BE2C (cell line): ENCODE data around the gene SOD3.

Experiments
- DNase-seq: peaks from one replicate; pipeline ENCODE4 v3.0.0-alpha.2; 2020
- H3K27me3 ChIP-seq: fragments of 250-450 bp; sonication (Bioruptor Pico); 2 replicates; pipeline ENCODE4 v1.5.1; 2020; ENCODE audit warnings: mild to moderate bottlenecking
- H3K36me3 ChIP-seq: fragments of 250-450 bp; sonication (Bioruptor Pico); 2 replicates; pipeline ENCODE4 v1.5.1; 2020; ENCODE audit warnings: mild to moderate bottlenecking
- H3K4me1 ChIP-seq: fragments of 250-450 bp; sonication (Bioruptor Pico); 2 replicates; pipeline ENCODE4 v1.5.1; 2020
- H3K4me3 ChIP-seq: 2 replicates; pipeline ENCODE4 v1.5.1; 2011; ENCODE audit warnings: low read depth, low read length
- H3K9me3 ChIP-seq: fragments of 250-450 bp; sonication (Bioruptor Pico); 2 replicates; pipeline ENCODE4 v1.5.1; 2020
- TF ChIP-seq, protein P1 (sequence below): IDR thresholded peaks from 2 replicates; pipeline ENCODE4 v1.5.1; 2012; ENCODE audit warnings: mild to moderate bottlenecking, low read depth, low read length

The SOD3 gene

DNA sequence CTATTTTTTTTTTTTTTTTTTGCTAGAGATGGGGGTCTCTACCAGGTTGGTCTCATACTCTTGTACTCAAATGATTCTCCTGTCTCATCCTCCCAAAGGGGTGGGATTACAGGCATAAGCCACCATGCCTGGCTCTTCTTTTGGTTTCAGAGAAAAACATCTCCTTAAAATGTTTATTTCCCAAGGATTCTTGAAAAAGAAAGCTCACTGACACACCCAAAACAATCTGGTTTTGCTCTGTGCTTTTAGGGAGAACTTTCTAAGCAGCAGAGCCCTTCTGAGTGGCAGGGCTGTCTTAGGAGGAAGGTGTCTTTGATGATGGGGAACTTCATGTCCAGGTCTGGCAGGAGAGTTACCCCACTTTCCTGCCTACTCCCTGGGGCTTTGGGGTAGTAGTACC is 1.2 kb downstream of the SOD3 start:
- H3K27me3 ChIP-seq = no peaks in the 10 kb centered on the region
- no peaks in the 10 kb centered on the region for H3K36me3 ChIP-seq
- TF ChIP-seq, protein P1, sequence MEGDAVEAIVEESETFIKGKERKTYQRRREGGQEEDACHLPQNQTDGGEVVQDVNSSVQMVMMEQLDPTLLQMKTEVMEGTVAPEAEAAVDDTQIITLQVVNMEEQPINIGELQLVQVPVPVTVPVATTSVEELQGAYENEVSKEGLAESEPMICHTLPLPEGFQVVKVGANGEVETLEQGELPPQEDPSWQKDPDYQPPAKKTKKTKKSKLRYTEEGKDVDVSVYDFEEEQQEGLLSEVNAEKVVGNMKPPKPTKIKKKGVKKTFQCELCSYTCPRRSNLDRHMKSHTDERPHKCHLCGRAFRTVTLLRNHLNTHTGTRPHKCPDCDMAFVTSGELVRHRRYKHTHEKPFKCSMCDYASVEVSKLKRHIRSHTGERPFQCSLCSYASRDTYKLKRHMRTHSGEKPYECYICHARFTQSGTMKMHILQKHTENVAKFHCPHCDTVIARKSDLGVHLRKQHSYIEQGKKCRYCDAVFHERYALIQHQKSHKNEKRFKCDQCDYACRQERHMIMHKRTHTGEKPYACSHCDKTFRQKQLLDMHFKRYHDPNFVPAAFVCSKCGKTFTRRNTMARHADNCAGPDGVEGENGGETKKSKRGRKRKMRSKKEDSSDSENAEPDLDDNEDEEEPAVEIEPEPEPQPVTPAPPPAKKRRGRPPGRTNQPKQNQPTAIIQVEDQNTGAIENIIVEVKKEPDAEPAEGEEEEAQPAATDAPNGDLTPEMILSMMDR = no peak
- no peaks in the 10 kb centered on the region for H3K9me3 ChIP-seq
- H3K4me3 ChIP-seq = no peak overlapping the region
- H3K4me1 ChIP-seq = no peaks in the 10 kb centered on the region
- DNase-seq = no peak

DNA sequence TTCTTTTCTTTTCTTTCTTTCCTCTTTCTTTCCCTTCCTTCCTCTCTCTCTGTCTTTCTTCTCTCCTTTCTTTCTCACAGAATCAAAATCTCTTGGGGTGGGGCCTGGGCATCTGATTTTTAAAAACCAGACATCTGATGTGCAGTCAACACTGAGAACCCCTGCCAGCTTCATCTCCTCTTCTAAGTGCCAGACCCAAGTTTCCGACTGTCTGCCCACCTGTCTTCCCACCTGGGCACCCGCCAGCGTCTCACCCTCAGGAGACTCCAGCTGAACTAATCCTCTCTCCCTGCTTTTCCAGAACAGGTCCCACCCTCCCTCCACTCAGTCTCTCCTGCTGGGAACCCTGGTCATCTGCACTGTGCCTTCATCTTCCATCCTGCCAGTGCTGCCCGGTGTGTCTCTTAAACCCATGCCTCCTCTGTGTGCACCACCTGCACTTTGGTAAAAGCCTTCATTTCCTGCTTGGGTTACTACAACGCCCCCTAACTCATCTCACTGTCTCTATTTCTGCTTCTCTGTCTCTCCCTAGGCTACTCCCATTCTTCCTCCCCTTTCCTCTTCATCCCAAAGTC is 2.8 kb downstream of the SOD3 start:
- no peak overlapping the region for H3K4me3 ChIP-seq
- TF ChIP-seq, protein P1 = no peak
- H3K4me1 ChIP-seq = no peaks in the 10 kb centered on the region
- H3K9me3 ChIP-seq = no peaks in the 10 kb centered on the region
- no peak for DNase-seq
- H3K36me3 ChIP-seq = no peaks in the 10 kb centered on the region
- no peaks in the 10 kb centered on the region for H3K27me3 ChIP-seq

DNA sequence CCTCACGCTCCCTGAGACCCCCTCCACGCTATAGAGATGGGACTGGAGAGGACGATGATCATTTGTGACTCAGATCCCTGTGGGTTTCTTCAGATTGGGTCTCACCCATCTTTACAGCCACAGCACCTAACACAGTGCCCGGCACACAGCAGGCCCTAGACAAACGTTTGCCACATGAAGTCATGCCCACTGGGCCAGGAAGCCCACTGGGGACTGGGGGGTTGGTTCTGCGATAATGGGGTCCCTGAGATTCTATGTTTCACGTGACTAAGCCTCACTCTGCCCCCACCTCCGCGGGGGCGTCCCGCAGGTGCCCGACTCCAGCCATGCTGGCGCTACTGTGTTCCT is 3.8 kb downstream of the SOD3 start:
- H3K27me3 ChIP-seq = no peaks in the 10 kb centered on the region

DNA sequence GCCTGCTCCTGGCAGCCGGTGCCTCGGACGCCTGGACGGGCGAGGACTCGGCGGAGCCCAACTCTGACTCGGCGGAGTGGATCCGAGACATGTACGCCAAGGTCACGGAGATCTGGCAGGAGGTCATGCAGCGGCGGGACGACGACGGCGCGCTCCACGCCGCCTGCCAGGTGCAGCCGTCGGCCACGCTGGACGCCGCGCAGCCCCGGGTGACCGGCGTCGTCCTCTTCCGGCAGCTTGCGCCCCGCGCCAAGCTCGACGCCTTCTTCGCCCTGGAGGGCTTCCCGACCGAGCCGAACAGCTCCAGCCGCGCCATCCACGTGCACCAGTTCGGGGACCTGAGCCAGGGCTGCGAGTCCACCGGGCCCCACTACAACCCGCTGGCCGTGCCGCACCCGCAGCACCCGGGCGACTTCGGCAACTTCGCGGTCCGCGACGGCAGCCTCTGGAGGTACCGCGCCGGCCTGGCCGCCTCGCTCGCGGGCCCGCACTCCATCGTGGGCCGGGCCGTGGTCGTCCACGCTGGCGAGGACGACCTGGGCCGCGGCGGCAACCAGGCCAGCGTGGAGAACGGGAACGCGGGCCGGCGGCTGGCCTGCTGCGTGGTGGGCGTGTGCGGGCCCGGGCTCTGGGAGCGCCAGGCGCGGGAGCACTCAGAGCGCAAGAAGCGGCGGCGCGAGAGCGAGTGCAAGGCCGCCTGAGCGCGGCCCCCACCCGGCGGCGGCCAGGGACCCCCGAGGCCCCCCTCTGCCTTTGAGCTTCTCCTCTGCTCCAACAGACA is 4.4 kb downstream of the SOD3 start:
- Histone ChIP-seq H3K9me3 (no peaks in the 10 kb centered on the region), H3K4me1 (no peaks in the 10 kb centered on the region), H3K36me3 (no peaks in the 10 kb centered on the region), H3K27me3 (no peaks in the 10 kb centered on the region), H3K4me3 (no peak overlapping the region)
- DNase-seq = no peak
- TF ChIP-seq, protein P1 = no peak

More for the DNA sequence above, 3.8 kb downstream of the SOD3 start:
- Histone ChIP-seq H3K4me3 (no peak overlapping the region), H3K4me1 (no peaks in the 10 kb centered on the region), H3K36me3 (no peaks in the 10 kb centered on the region), H3K9me3 (no peaks in the 10 kb centered on the region)
- TF ChIP-seq, protein P1 = no peak
- DNase-seq = no peak

DNA sequence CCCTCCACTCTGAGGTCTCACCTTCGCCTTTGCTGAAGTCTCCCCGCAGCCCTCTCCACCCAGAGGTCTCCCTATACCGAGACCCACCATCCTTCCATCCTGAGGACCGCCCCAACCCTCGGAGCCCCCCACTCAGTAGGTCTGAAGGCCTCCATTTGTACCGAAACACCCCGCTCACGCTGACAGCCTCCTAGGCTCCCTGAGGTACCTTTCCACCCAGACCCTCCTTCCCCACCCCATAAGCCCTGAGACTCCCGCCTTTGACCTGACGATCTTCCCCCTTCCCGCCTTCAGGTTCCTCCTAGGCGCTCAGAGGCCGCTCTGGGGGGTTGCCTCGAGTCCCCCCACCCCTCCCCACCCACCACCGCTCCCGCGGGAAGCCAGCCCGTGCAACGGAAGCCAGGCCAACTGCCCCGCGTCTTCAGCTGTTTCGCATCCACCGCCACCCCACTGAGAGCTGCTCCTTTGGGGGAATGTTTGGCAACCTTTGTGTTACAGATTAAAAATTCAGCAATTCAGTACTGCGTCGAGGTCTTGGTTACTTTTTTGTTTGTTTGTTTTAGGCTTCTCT is 5.0 kb downstream of the SOD3 start:
- TF ChIP-seq, protein P1 = no peak
- no peak overlapping the region for H3K4me3 ChIP-seq
- no peaks in the 10 kb centered on the region for H3K36me3 ChIP-seq
- H3K4me1 ChIP-seq = no peaks in the 10 kb centered on the region
- DNase-seq = no peak
- no peaks in the 10 kb centered on the region for H3K9me3 ChIP-seq
- H3K27me3 ChIP-seq = no peaks in the 10 kb centered on the region
